AG20443 (cell line): Measurements from ENCODE around the gene ZCWPW2.
A peak's percentile ranks its signal among the peaks of the same experiment; 100 is the strongest.

ENCODE experiments used
- DNase-seq: peaks from one replicate; pipeline ENCODE4 v3.0.0; 2012; ENCODE audit warnings: low spot score, mixed read lengths

Gene ZCWPW2

GRCh38 chr3:28376424-28376823, 27.9 kb downstream of the ZCWPW2 start:
- peak; percentile 19 for DNase-seq

- no peak for DNase-seq
Observed at GRCh38 chr3:28386049-28386448, 37.5 kb downstream of the ZCWPW2 start.

GRCh38 chr3:28388978-28389377, 40.5 kb downstream of the ZCWPW2 start:
- DNase-seq = no peak

- DNase-seq = no peak
Observed at GRCh38 chr3:28399206-28399605, 50.7 kb downstream of the ZCWPW2 start.

- no peak for DNase-seq
Observed at GRCh38 chr3:28406241-28406640, 57.7 kb downstream of the ZCWPW2 start.

- no peak for DNase-seq
Observed at GRCh38 chr3:28449398-28449797, 100.9 kb downstream of the ZCWPW2 start.

- DNase-seq = no peak
Observed at GRCh38 chr3:28462866-28463265, 114.3 kb downstream of the ZCWPW2 start.

GRCh38 chr3:28467414-28467813, 118.9 kb downstream of the ZCWPW2 start:
- DNase-seq = no peak

- DNase-seq = peak; percentile 51
Observed at GRCh38 chr3:28476194-28476593, 127.7 kb downstream of the ZCWPW2 start.

GRCh38 chr3:28476764-28477163, 128.2 kb downstream of the ZCWPW2 start:
- DNase-seq = no peak

GRCh38 chr3:28485164-28485563, 136.6 kb downstream of the ZCWPW2 start:
- no peak for DNase-seq

- DNase-seq = no peak
Observed at GRCh38 chr3:28495301-28495700, 146.8 kb downstream of the ZCWPW2 start.

GRCh38 chr3:28502397-28502937, 153.9 kb downstream of the ZCWPW2 start:
- DNase-seq = no peak

- no peak for DNase-seq
Observed at GRCh38 chr3:28504976-28505375, 156.5 kb downstream of the ZCWPW2 start.

- DNase-seq = no peak
Observed at GRCh38 chr3:28521663-28522062, 173.1 kb downstream of the ZCWPW2 start.

- no peak for DNase-seq
Observed at GRCh38 chr3:28542351-28542750, 193.8 kb downstream of the ZCWPW2 start.

GRCh38 chr3:28544236-28544635, 195.7 kb downstream of the ZCWPW2 start:
- no peak for DNase-seq

- no peak for DNase-seq
Observed at GRCh38 chr3:28544831-28545230, 196.3 kb downstream of the ZCWPW2 start.

GRCh38 chr3:28547677-28548076, 199.2 kb downstream of the ZCWPW2 start:
- no peak for DNase-seq

GRCh38 chr3:28553175-28553574, 204.7 kb downstream of the ZCWPW2 start:
- DNase-seq = no peak

- DNase-seq = no peak
Observed at GRCh38 chr3:28556195-28556594, 207.7 kb downstream of the ZCWPW2 start.

GRCh38 chr3:28564211-28564610, 215.7 kb downstream of the ZCWPW2 start:
- DNase-seq = no peak

- no peak for DNase-seq
Observed at GRCh38 chr3:28569357-28569756, 220.8 kb downstream of the ZCWPW2 start.

- no peak for DNase-seq
Observed at GRCh38 chr3:28574036-28574435, 225.5 kb downstream of the ZCWPW2 start.
